CD4-positive, alpha-beta T cell treated with Interleukin-4 for 1 hour (primary cell): ENCODE results near the gene HIF1AN.
"Not testable (repeated sequence)": the region's sequence is repeated elsewhere in the genome, so short reads cannot be mapped to it uniquely, and the experiment has no call there.

ENCODE experiments used
- DNase-seq, 2 donors: peaks; one replicate each; pipeline ENCODE4 v3.0.0-alpha.2; 2020 to 2022

The HIF1AN gene

GRCh38 chr10:100567826-100568225, 32.1 kb downstream of the HIF1AN start:
- DNase-seq = no peak

GRCh38 chr10:100568912-100569311, 33.2 kb downstream of the HIF1AN start:
- DNase-seq = no peak

GRCh38 chr10:100569687-100570481, 34.1 kb downstream of the HIF1AN start:
- DNase-seq = no peak

- no peak for DNase-seq
These were observed 34.8 kb downstream of the HIF1AN start for GRCh38 chr10:100570506-100570905.

- DNase-seq = no peak
These were observed 35.5 kb downstream of the HIF1AN start for GRCh38 chr10:100571084-100571856.

- not testable (repeated sequence) for DNase-seq
These were observed 39.4 kb downstream of the HIF1AN start for GRCh38 chr10:100575146-100575545.

GRCh38 chr10:100575585-100576281, 40.0 kb downstream of the HIF1AN start:
- DNase-seq = no peak

GRCh38 chr10:100576282-100576635, 40.5 kb downstream of the HIF1AN start:
- no peak for DNase-seq

GRCh38 chr10:100579261-100580090, 43.7 kb downstream of the HIF1AN start:
- DNase-seq = no peak

- DNase-seq = no peak
These were observed 51.2 kb downstream of the HIF1AN start for GRCh38 chr10:100586959-100587358.

- DNase-seq = no peak
These were observed 62.4 kb downstream of the HIF1AN start for GRCh38 chr10:100598166-100598565.

- no peak for DNase-seq
These were observed 64.5 kb downstream of the HIF1AN start for GRCh38 chr10:100600218-100600617.

GRCh38 chr10:100607439-100607838, 71.7 kb downstream of the HIF1AN start:
- no peak for DNase-seq
